ENCODE data around the gene DYNLRB1. TPM values are rescaled to one million over a fixed set of nuclear protein-coding genes. Genes with fewer than 3 reads are reported as not detected.

Gene DYNLRB1
- total RNA-seq, 1 donor from 2014 or later: 60.1 TPM

DNA sequence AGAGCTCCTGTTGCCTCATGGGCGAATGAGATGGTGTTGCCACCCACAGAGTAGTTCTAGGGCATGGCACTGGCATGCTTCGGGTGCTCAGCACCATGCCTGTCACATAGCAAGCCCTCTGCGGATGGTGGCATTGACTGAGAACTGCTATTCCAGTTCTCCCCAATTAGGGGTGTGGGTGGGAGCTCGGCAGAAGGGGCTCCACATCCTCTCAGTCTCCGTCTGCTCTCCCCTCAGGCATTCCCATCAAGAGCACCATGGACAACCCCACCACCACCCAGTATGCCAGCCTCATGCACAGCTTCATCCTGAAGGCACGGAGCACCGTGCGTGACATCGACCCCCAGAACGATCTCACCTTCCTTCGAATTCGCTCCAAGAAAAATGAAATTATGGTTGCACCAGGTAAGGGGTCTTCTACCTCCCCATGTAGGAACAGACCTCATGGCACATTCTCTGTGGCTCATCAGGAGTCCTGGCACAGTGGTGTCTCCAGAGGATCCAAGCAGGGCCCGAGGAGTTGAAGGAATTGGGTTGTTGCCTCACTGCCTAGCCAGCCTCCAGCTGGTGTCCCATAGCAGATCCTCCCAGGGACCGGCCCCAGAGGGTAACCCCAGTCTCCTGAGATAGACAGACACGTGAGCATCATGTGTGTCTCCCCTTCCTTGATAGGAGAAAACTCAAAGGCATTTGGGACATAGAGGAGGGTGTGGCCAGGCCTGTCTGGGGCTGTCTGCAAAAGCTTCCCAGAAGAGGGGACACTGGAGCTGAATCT lies 18.4 kb downstream of the DYNLRB1 start:
- no peak for DNase-seq (ENCODE audit: low read depth)

DNA sequence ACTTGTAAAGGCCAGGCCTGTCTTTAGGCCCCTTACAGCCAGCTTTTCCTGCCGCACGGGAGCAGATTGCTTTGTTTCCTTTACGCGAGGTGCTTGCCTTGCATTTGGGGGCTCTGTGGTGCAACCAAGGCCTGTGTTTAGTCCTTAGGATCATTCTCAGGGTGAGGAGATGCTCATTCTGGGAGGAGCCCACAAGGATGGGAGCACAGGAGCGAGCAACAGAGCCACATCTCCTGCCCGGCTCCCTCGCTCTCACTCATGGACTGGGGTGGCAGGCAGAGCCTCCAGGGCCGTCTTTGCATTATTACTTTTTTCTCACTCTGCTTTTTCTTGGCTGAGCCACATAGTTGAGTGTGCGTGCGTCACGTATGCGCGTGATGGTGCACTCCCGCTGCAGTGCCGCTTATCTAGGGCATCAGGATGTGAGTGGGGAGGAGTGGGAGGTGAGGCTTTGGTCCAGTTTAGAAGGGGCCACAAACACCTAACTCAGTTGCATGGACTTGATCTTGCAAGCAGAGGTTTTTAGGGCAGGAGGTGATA lies 19.1 kb downstream of the DYNLRB1 start:
- no peak for DNase-seq (ENCODE audit: low read depth)

DNA sequence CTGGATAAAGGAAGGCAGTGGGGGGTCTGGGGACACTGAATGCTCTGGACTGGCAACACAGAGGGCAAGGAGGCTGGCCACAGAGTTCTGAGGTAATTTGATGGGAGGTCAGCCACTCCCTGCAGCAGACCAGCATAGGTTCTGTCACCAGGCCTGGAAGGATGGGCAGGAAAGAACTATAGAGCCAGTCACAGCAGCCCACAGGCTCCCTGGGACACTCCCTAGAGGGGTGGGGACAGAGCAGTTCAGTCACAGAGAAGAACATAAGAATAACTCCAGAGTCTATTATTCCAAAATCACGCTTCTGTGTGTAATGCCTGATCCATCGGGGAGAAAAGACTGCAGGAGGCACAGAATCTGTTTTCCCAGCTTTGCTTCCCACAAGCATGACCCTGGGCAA lies 19.6 kb downstream of the DYNLRB1 start:
- no peak for DNase-seq (ENCODE audit: low read depth)

DNA sequence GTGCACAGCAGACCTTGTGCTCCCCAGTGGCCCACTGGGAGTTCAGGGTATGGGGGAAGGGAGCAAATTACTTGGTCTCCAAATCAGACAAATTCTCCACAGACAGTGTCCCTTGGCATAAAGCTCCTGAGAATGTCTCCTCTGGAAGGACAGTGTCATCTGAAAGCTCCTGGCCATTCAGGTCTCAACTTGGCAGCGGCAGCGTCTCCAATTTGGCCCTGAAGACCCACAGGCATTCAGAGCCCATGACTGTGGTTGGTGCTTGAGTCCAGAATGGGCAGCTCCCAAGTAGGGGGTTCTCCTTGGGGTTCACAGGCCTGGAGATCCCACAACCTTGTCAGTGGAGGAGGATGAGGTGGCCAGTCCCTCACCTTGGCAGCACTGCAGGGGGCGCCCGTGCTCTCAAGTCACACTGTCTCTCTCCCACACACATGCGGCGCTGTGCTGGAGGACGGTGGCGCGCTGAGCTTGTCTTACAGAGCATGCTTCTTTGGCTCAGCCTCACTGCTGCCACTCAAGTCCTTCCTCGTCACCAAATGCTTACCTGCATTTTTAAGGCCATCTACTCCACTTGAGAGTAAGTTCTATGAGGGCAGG lies 20.7 kb downstream of the DYNLRB1 start:
- DNase-seq (ENCODE audit: low read depth): no peak

DNA sequence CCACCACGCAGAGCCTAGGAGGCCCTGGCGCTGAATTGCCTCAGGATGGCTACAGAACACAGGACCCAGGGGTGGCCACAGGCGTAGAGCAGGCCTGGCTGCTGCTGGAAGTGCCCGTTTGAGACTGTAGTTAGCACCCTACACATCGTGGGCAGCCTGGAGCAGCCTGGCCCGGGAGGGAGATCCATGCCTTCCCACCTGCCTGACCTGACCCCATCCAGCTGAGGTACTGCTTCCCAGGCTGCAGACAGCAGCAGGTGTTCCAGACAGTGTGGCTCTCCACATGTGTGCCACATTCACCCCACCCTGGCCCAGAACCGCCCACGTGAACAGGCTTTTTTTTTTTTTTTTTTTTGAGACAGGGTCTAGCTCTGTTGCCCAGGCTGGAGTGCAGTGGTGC lies 21.4 kb downstream of the DYNLRB1 start:
- no peak for DNase-seq (ENCODE audit: low read depth)

DNA sequence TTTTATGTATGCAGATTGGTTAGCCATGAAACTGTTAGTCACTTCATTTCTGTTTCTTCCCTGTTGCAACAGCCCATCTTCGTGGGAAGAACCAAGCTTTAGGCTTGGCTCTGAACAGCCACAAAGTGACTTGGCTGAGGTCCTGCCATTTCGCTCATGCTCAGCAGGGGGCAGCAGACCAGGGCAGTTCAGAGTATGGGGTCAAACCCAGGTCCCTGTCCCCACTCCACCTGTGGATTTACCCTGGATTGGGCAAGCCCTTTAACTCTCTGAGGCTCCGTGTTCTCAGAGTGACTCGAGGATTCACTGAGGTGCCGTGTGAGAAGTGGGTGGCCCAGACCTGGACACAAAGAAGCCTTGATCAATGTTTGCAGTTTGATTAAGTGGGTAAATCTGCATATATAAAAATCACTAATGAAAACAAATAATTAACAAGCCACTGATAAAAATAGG lies 22.5 kb downstream of the DYNLRB1 start:
- DNase-seq (ENCODE audit: low read depth): peak; percentile 53

DNA sequence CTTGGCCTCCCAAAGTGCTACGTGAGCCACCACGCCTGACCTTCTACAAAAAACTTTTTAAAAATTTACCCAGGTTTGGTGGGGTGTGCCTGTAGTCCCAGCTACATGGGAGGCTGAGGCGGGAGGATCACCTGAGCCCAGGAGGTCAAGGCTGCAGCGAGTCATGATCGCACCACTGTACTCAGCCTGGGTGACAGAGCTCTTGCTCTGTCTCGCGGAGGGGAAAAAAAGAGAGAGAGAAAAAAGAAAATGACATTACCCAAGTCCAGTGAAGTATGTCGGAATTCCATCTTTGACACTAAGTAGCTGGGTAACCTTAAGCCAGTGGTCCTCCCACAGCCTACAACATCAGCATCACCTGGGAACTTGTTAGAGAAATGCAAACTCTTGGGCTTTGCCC lies 23.5 kb downstream of the DYNLRB1 start:
- no peak for DNase-seq (ENCODE audit: low read depth)

DNA sequence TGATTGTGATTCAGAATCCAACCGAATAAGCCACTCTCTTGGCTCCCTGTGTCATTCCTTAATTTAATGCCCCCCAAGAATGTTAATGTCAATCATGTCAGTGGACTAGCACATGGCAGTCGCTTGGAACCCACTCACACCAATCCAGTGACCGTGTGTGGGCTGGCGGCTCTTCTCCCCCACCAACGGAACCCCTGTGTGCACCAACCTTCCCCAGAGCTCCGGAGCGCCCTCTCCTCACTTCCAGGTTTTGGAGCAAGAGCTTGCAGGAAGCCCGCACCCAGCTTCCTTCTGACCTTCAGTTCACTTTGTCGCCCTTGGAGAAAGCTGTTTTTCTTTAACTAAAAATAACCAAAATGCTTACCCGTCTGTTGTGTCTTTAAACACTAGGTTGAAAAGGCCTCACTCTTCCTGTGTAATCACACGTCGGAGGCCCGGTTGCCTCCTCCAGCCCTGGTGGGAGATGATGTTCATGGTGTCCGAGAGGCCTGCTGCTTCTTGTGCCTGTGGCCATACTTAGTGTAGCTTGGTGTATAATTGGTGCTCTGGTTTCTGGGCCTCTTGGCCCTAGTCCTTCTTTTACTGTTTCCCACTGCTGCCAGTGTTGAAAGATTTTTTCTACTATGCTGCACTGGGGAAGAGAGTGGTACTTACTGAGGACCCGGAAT lies 24.5 kb downstream of the DYNLRB1 start:
- DNase-seq (ENCODE audit: low read depth): no peak

DNA sequence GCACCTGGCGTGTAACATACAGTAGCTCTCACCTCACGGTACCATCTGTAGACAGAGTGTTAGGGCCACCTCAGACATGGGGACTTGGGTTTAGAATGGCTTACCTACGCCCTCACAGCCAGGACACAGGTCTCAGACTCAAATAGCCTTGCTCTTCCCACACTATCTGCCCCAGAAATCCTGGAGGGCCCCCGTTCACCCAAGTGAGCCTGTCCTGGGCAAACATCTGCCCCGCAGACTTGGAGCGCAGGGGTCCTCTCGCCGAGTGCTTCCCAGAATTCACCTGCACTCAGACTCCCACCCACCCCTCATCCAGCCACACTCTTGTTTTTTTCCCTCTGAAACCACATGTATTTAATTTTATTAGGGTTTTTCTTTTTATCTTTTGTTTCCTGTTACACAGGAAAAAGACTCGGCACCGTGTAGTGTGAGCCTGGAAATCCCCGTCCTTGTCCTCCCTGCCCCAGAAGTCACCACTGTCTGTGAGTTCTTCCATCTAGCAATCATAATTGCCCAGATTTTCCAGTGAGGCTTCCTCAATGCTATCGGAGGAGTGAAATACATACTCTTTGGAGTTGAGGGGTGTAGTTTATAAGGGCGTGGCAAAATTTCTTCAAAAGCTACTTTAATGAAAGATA lies 25.2 kb downstream of the DYNLRB1 start:
- DNase-seq (ENCODE audit: low read depth): no peak

DNA sequence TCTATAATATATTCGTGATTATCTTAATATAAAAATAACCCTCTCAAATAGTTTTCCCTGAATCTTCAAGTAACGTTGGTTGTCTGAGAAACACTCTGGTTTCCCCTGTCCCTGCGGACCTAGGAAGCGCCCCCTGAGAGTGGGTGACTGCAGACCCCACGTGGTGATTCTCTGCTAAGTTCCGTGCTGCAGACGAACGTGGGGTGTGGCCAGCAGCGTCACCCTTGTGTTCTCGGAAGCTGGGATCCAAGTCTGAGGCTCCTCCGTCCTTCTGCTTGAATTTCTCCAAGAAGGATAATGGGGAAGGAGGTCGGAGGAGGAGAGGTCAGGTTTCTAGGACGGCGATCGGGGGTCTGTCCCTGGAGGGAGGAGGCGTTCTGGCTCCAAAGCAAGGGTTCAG lies 25.7 kb downstream of the DYNLRB1 start:
- no peak for DNase-seq (ENCODE audit: low read depth)

DNA sequence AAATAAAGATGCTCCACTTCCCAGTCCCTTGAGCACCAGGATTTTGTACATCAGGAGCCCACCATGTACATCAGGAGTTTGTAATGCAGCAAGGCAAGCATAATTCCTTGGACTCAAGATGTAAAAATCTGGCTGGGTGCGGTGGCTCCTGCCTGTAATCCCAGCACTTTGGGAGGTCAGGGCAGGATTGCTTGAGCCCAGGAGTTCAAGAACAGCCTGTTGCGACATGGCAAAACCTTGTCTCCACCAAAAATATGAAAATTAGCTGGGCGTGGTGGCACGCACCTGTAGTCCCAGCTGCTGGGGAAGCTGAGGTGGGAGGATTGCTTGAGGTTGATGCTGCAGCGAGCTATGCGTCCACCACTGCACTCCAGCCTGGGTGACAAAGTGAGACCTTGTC lies 26.2 kb downstream of the DYNLRB1 start:
- DNase-seq (ENCODE audit: low read depth): no peak

DNA sequence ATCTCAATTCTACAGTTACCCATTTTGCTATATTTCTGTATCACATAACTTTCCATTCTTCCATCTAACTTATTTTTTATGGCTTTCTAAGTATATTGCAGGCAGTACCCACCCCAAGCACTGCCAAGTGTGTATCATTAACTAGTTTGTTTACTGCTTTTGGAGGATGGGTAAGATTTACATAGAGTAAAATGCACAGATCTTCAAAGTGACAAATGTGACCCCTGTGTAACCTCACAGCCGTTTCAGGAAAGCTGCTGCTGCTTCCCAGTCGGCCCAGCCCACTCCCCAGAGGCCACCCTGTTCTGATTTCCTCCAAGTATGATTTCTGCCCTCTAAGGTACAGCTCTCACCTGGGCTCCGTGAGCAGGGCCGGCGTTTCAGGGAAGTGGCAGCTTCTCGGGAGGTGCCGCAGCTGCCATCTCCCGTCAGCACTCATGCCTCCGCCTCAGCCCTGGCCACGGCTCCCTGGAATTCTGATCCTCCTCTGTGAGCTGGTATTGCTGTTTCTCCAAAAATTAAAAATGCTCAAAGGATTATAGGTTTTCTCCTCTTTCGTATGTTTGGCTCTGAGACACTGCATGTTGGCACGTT lies 27.3 kb downstream of the DYNLRB1 start:
- DNase-seq (ENCODE audit: low read depth): no peak

DNA sequence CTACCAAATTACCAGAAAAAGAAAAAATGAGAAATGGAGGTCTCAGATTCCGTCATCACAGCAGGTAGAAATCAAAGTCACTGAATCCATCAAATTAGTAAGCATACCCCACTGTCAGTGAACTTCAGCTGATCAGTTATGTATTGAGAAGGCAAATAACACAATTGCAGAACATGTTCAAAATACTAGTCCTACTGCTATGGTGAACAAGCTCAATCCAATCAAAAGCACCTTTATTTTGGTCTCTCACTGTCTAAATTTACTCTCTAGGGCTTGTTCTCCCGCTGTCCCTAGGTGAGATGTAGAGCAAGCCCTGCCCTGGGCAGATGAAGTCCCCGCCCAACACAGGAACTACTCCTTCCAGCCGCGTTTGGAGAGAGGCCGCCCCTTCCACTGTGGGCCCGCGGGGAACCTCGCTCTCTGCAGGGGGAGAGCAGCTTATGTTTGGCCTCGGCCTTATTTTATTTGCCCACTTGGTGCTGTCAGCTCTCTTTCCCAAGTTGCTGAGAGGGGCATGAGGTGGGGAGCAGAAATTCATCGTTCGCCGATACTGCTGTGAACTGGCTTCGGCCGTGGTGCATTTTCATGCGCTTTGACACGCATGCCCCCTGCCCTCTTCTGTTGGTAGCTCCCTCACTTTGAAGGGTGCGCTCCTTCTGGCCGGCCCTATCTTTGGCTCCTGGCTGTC lies 28.0 kb downstream of the DYNLRB1 start:
- DNase-seq (ENCODE audit: low read depth): no peak

DNA sequence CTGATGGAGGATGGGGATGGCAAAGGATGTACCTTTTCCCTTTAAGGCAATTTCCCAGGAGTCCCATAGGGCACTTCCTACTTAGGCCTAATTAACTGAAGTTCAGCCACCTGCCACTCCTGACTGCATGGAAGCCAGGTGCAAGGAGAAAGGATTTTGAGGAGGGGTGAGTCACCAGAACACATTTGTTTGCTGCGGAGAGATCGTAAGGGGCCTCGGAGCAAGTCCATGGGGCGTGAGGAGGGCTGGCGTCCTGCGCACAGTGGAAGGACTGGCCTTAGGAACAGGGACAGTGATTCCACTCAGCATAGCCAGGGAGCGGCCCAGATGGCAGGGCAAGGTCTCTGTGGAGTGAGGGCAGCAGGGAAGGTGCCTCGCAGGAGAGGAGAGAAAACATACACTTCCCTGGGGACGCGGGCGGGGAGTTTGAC lies 30.5 kb downstream of the DYNLRB1 start:
- DNase-seq (ENCODE audit: low read depth): no peak

DNA sequence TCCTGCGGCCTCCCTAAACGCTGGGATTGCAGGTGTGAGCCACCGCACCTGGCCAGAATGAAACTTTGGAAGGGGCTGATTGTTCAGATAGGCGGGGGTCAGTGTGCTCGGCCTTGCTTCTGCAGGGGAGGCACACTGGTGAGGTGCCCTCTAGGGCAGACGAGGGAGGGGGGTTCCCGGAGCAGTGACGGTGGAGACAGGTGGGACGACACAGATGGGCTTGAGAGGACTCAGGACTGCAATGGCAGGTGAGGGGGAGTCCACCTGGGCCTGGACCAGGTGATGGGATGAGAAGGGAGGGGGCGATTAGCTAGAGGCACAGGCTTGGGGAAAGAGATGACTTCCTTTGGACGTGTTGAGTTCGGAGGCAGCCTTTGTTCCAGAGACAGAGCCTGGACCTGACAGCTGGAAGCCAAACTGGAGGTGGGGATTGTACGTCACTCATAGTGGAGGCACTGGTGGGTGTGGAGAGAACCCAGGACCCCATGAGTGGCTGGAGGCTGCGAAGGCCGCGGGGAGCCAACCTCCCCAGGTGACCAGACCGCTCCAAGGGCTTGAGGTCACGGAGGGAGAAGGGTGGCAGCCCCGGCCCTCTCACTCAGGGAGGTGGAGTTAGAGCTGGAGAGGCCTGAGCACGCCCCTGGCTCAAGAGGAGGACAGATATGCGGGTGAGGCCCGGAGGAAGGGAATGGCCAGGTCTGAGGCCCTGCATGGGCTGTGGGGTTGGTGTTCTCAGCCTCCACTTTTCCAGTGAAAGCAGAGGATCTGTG lies 31.8 kb downstream of the DYNLRB1 start:
- no peak for DNase-seq (ENCODE audit: low read depth)

DNA sequence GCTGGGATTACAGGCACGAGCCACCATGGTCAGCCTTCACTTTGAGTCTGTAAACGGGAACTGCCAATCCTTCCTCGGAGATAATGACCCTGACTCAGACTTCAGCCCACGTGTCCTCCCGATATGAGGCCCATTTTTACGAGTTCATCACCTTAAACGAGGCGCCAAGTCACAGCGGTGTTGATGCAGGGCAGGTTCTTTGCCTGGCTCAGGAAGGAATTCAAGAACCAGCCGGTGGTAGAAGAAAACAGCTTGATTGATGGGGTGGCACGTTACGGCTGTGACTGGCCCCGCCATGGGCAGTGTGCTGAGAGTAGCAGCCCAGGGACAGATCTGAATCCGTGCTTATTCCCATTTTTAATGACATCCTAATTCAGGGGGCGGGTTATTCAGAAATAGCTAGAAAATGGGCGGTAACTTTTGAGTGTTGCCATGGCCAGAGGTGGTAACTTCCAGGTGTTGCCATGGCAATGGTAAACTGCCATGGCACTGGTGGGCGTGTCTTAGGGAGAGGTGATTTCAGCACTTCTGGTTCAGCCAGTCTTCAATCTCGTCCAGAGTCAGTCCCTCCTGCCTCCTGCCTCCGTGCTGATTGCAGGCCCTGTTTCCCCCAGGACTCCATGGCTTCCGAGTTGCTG lies 33.2 kb downstream of the DYNLRB1 start:
- DNase-seq (ENCODE audit: low read depth): peak; percentile 77

DNA sequence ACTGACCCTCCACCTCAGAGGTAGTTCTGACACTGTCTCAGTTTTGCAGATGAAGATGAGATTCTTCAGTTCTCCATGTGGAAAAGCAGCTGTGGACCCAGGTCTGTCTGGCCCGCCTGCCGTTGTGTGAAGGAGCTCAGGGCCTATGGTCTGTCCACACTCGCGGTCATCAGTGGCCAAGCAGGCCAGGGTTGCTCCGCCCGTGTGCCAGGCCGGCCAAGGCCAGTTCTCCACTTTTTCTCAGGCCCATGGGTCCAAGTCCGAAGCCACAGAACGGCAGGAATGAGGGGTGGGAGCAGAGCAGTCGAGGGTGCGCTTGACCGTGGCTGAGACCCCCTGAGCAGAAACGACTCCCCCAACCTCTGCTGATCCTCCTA lies 33.7 kb downstream of the DYNLRB1 start:
- DNase-seq (ENCODE audit: low read depth): no peak

DNA sequence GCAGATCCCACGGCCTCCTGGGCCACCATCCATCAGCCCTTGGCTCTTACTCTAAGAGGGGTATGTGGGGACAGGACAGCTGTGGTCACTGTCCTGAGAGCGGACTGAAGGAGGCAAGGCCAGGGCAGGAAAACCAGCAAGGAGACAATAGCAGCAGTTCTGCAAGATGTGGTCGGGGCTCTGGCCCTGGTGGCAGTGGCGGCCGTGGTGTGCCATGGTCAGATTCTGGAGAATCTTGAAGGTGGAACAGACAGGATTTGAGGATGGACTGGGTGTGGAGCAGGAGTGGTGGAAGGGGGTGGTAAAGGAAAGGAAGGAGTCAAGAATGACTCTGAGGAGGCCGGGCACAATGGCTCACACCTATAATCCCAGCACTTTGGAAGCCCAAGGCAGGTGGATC lies 36.3 kb downstream of the DYNLRB1 start:
- no peak for DNase-seq (ENCODE audit: low read depth)

DNA sequence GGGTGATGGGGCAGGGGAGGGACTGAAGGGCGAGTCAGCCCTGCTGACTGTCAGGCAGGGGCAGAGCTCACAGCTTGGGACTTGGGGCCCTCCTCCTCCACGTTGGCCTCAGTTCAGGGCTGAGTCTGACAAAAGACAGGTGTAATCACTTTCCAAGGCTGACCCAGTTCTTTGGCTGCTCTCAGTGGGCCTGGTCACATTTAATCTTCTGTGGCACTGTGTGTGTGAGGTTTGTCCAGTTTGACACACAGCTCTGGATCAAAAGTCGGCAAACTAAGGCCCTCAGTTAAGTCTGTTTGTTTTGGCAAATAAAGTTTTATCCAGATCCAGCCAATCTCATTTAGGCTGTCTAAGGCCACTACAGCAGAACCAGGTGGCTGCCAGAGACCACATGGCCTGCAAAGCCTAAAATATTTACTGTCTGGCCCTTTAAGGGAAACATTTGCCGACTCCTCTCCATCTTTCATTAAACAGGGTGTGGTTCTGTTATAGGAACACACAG lies 37.2 kb downstream of the DYNLRB1 start:
- no peak for DNase-seq (ENCODE audit: low read depth)

DNA sequence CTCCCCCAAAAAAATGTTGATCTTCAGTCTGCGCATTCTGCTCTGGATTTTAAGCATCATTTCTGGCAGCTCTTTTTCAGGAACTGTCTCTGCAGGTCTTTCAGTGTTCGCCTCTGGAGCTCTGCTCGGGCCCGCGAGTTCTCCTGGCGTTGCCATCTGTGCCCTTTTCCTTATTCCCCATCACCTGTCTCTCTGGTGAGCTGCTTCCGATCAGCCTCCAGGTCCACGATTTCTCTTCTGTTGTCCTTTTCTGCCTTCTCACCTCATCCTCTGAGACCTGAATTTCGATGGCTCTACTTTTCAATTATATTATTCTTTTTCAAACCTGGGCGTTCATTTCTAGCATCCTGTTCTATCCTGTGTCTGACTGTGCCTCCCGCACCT lies 41.7 kb downstream of the DYNLRB1 start:
- DNase-seq (ENCODE audit: low read depth): no peak

Data from renal cortical epithelial cell (primary cell).